ENCODE results near the gene OTOG. TPM values are rescaled to one million over a fixed set of nuclear protein-coding genes. Genes with fewer than 3 reads are reported as not detected.
A peak's percentile ranks its signal among the peaks of the same experiment; 100 is the strongest.

OTOG gene
- total RNA-seq, 1 experiment from 2014 or later: not detected

DNA sequence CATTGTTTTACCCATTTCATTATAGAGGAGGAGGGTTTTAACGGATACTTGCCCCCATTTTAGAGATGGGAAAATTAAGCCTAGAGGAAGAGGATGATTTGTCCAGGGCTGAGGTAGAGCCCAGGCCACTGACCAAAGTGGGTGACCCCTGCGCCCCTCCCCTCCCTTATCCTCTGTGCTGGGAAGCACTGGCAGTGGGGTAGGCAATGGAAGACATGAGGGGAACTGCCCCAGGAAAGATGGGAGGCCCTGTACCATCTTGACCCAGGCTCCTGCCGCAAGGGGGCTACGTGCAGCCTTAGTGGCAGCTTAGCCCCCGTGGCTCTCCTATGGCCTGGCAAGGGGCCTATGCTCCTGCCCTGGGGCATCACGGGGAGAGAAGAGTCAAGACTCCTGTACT lies 95.9 kb downstream of the OTOG start:
- no peak for DNase-seq (ENCODE audit: low read depth, low spot score)
- in situ Hi-C loops (cut with HindIII; ENCODE audit: low pct_unique_long_range_greater_than_20kb, low sequenced_read_pairs): no loop called here

DNA sequence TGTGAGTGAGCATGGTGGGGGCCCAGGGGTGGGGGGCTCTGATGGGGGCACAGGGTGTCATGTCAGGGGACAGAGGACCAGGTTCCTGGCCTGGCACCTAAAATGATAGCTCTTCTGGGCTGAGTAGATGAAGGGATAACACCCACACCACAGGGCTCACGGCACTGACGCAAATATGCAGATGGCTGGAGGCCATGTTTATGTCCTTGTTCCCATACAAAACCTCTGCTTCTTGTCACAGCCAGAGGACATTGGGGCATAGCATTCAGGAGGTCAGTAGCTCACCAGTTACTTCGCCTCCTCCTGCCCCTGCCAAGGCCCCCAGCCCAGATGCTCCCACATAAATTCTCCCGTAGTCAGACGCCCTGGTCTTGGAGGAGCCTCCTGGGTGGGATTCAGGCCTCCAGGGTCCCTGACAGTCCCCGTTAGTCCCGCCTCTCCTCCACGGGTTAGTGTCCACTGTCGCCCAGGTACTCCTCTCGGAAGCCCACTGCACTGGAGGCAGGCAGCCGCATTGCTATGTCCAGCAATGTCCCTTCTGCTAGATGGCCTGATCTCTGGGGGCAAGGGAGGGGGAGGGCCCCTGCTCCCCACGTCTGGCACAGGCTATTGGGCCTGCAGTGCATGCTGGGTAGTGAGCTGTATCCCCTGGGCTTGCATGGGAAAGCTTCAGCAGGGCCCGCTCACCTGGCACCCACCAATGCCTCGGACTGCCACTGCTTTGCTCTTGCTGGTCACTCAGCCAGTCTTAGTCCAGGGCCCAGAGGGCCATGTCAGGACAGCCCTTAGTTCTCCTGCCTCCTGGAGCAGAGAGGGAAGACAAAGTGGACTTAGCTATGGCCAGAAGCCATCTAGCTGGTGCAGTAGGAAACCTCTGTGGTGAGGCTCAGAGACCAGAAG lies 96.7 kb downstream of the OTOG start:
- in situ Hi-C loops (cut with HindIII; ENCODE audit: low pct_unique_long_range_greater_than_20kb, low sequenced_read_pairs): no loop called here
- no peak for DNase-seq (ENCODE audit: low read depth, low spot score)

DNA sequence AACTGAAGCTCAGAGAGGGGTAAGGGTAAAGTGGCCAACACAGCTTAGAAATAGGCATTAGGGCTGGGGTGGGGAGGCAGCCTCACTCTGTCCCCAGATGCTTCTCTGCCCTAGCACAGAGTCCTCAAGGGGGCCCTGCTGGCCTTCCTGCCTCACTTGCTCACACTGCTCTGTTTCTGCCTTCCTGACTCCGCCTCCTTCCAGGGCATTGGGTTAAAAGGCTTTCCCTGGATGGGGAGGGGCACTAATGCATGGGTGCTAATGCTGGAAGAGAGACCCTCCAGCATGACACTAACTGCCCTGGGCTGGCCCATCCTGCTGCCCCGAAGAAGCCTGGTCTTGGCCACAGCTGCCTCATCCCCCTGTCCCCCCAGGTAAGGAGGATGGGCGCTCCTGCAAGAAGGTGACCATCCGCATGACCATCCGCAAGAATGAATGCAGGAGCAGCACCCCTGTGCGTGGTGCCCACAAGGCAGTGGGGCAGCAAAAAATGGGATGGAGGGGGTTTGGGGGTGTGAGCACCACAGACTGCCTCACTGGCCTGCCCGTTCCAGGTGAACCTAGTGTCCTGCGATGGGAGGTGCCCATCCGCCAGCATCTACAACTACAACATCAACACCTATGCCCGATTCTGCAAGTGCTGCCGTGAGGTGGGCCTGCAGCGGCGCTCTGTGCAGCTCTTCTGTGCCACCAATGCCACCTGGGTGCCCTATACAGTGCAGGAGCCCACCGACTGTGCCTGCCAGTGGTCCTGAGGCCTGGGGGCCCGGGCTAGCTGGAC lies 98.3 kb downstream of the OTOG start:
- in situ Hi-C loops (cut with HindIII; ENCODE audit: low pct_unique_long_range_greater_than_20kb, low sequenced_read_pairs): no loop called here
- DNase-seq (ENCODE audit: low read depth, low spot score): no peak

DNA sequence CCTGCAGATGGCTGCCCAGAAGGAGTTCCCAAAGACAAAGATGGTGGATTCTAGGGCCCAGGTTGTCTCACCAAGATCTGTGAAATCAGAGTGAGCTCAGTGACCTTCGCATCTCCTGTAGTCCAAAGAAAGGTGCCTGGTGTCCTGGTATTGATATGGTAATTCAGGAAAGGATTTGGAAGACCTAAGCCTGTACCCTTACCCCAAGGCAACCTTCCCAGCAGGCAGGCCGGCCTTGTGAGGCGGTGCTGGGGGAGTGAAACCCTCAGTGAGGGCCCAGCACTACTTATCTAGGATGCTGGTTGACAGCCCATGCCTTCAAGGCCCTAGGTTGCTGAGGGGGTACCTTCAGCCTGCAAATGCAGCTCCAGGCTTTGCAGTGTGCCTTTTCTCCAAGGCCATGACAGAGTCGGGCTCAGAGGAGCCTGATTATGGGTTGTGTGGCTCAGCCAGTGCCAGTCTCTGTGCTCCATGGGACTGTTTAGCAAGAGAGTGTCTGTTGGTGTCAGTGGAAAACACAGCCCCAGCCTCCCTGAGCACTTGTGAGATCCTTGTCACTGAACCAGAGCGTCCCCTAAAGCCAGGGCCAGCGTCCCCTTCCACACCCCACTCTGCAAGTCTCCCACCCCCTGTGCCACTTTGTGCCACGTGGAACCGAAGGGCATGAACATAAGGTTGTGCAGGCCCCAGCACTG lies 99.5 kb downstream of the OTOG start:
- no peak for DNase-seq (ENCODE audit: low read depth, low spot score)
- in situ Hi-C loops (cut with HindIII; ENCODE audit: low pct_unique_long_range_greater_than_20kb, low sequenced_read_pairs): no loop called here

DNA sequence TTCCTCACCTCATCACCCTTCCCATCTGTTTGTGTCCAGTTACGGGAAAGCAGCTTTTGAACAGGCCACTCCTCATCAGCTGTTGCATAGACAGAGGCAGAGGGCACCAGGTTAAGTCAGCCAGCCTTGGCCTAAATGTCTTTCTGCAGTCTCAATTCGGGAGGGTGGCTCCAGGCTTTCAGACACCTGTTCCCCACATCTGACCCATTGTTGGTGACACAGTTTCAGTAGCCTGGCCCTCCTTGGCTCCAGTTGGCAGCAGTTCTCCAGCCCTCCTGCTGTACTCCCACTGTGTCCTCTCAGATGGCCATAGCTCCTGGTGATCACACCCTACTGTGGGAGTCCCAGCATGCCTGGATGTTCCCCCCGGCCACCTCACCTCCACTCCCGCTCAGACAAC lies 101.5 kb downstream of the OTOG start:
- in situ Hi-C loops (cut with HindIII; ENCODE audit: low pct_unique_long_range_greater_than_20kb, low sequenced_read_pairs): no loop called here
- DNase-seq (ENCODE audit: low read depth, low spot score): no peak

DNA sequence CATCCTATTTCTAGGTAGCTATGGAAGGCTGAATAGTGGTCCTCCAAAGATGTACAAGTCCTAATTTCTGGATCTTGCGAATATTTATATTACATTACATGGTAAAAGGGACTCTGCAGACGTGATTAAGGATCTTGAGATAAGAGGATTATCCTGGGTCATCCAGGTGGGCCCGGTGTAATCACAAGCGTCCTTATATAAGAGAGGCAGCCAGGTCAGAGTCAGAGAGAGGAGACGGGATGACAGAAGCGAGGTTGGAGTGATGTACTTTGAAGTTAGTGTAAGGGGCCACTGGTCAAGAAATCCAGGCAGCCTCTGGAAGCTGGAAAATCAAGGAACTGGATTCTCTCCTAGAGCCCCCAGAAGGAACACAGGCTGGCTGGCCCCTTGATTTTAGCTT lies 102.2 kb downstream of the OTOG start:
- DNase-seq (ENCODE audit: low read depth, low spot score): no peak
- in situ Hi-C loops (cut with HindIII; ENCODE audit: low pct_unique_long_range_greater_than_20kb, low sequenced_read_pairs): no loop called here

DNA sequence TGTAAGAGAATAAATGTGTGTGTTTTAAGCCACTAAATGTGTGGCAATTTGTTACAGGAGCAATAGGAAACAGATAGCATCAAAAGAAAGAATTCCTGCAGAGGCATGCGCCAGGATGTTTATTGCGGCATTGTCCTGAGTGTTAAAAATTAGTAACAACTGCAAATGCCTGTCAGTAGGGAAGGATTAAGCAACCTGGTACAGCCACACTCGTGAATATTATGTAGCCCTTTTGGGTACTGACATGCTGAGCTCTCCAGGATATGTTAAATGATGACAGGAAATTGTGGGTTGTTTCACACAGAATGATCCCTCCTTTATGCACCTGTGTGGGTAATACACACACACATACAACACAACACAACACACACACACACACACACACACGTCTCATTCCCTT lies 102.6 kb downstream of the OTOG start:
- no peak for DNase-seq (ENCODE audit: low read depth, low spot score)
- in situ Hi-C loops (cut with HindIII; ENCODE audit: low pct_unique_long_range_greater_than_20kb, low sequenced_read_pairs): no loop called here

DNA sequence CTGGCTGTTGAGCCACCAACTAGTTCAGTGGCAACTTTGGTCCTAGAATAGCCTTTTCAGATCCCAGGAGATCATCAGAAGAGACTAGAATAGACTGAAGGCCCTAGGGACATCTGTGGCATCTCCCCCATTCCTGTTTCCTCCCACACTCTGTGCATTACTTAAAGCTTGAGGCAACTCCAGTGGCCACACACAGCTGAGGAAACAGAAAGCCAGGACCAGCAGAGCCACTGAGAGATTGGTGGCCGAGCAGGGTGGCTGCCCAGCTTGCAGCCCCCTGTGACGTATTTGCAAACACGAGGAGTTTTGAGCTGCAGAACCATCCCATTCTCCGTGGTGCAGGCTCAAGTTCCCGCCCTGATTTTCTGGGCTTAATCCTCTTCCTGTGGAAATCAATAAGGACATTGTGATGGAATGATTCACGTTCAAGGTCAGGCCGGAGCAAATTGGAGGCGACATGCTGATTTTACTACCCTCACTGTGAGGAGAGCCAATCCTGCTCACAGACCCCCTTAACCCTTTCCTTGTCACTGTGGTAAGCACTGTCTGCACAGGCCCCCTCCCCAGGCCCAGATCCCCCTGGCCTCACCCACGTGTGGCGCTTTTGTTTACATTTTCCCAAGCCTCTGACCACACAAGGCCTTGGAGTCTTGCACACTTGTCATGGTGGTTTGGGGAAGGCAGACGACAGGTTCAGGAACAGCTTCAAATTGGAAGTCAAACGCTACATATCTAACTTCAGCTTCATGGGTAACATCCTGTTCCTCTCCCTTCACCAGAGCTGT lies 103.3 kb downstream of the OTOG start:
- DNase-seq (ENCODE audit: low read depth, low spot score): peak; percentile 66
- in situ Hi-C loops (cut with HindIII; ENCODE audit: low pct_unique_long_range_greater_than_20kb, low sequenced_read_pairs): no loop called here

DNA sequence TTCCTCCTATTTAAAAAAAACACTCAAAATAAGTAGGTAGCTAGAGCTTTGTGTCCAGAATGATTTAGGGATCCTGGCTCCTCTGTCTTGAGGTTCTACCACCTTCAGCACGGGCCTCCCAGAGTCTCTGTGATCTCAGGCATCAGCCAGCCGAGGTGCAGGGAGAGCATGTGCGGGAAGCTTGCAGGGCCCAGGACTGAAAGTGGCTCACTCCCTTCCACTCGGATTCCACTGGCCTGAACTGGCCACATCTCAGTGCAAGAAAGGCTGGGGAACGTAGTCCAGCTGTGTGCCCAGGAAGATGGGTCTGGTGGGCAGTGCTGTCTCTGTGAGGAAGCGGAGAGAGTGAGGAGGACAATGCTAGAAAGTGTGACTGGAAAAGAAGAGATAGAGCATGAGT lies 104.0 kb downstream of the OTOG start:
- in situ Hi-C loops (cut with HindIII; ENCODE audit: low pct_unique_long_range_greater_than_20kb, low sequenced_read_pairs): no loop called here
- no peak for DNase-seq (ENCODE audit: low read depth, low spot score)

DNA sequence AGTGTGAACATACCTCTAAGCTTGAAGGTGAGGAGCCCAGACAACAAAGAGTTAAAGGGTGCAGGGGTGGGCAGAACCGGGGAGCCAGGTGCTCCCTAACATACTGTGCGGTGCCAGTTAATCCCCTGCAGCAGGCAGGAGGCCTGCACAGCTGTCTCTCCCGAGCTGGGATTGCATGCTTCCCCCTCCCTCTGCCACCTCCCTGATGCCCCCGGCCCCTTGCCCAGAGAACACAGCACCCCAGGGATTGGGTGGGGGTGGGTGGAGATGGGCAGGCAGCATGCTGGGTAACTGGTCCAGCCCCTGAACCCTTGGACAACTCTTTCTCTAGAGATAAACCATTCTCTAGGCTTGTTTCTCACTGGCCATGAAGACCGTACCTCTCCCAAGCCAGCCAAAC lies 104.6 kb downstream of the OTOG start:
- no peak for DNase-seq (ENCODE audit: low read depth, low spot score)
- in situ Hi-C loops (cut with HindIII; ENCODE audit: low pct_unique_long_range_greater_than_20kb, low sequenced_read_pairs): no loop called here

DNA sequence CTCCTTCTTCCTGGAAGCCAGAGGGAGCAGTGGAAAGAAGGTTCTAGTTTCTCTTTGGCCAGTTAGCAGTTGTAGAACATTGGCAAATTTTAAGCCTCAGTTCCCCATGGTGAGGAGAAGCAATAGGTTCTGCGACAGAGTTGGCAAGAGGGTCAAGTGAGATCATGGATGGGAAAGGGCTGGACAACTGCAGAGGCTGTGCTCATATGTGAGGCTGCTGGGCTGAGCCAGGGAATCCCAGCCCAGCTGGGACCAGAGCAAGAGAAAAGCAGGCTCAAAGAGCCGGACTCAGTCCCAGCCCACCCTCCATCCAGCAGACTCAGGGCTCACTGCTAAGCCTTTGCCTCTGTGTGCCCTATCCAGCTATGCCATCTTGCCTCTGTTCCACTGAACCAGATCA lies 105.5 kb downstream of the OTOG start:
- in situ Hi-C loops (cut with HindIII; ENCODE audit: low pct_unique_long_range_greater_than_20kb, low sequenced_read_pairs): no loop called here
- no peak for DNase-seq (ENCODE audit: low read depth, low spot score)

DNA sequence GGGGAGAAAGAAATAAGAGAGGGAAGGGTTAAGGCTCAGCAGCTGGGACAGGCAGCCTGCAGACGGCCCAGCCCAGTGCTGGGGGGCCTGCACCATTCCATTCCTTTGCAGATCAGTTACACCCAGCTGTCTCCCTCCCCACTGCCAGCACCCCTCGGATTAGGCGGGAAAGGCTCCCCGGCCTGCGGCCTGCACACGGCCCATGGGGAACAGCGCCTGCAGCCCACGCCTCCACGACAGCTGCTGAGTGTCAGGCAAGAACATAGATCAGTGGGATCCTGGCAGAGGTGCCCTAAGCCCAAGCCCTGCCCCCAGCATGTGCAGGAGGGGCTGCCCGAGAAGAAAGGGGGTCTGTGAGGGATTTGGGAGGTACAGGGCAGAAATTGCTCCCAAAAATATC lies 106.6 kb downstream of the OTOG start:
- in situ Hi-C loops (cut with HindIII; ENCODE audit: low pct_unique_long_range_greater_than_20kb, low sequenced_read_pairs): no loop called here
- DNase-seq (ENCODE audit: low read depth, low spot score): no peak

DNA sequence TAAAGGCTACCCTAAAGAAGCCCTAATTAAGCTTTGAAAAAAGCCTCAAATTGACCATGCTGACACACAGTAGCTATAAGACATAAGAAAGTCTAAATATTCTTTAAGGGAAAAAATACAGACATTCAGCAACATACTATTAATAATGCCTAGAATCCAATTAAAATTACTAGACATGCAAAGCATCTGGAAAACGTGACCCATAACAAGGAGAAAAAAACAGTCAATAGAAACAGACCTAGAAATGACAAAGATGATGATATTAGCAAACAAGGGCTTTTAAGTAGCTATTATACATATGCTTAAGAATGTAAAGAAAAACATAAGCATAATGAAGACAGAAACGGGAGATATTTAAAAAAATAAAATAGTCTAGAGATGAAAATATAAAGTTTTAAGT lies 108.6 kb downstream of the OTOG start:
- in situ Hi-C loops (cut with HindIII; ENCODE audit: low pct_unique_long_range_greater_than_20kb, low sequenced_read_pairs): no loop called here
- no peak for DNase-seq (ENCODE audit: low read depth, low spot score)

DNA sequence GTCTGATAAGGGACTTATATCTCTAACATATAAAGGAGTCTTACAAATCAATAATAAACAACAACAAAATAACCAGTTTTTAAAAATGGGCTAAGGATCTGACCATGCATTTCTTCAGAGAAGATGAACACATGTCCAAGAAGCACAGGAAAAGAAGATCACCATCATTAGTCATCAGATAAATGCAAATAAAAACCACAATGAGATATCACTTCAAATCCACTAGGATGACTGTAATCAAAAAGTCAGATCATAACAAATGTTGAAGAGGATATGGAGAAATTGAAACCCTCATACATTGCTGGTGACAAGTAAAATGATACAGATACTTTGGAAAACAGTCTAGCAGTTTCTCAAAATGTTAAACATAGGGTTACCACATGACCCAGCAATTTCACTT lies 111.2 kb downstream of the OTOG start:
- no peak for DNase-seq (ENCODE audit: low read depth, low spot score)
- in situ Hi-C loops (cut with HindIII; ENCODE audit: low pct_unique_long_range_greater_than_20kb, low sequenced_read_pairs): no loop called here

DNA sequence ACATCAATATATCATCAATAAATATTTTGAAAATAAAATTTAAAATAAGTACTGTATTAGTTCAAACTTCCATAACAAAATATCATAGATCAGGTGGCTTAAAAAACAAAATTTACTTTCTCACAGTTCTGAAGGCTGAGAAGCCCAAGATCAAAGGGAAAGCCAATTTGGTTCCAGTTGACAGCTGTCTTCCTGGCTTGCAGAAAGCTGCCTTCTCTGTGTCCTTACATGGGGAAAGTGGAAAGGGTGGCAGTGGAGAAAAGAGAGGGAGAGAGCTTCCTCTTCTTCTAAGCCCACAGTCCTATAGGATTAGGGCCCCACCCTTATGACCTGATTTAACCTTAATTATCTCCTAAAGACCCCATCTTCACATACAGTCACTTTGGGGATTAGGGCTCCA lies 121.1 kb downstream of the OTOG start:
- in situ Hi-C loops (cut with HindIII; ENCODE audit: low pct_unique_long_range_greater_than_20kb, low sequenced_read_pairs): no loop called here

DNA sequence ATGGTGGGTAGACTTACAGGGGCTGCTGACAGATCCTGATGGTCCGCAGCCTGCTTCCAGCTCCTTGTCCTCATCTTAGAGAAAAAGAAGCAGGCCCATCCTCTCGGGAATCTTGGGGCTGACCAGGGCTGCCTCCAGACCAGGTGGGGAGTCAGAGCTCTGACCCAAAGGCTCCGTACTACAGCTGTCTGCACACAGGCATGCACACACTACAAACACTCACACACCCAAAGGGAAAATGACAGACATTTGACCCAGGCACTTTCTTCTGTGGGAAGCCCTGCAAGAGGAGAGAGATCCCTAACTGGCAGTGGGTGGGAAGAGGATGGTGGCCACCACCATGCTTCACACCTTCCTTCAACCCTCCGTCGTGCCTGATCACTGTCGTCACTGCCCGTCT lies 125.4 kb downstream of the OTOG start:
- DNase-seq (ENCODE audit: low read depth, low spot score): no peak
- in situ Hi-C loops (cut with HindIII; ENCODE audit: low pct_unique_long_range_greater_than_20kb, low sequenced_read_pairs): no loop called here

More for the DNA sequence above, 121.1 kb downstream of the OTOG start:
- DNase-seq (ENCODE audit: low read depth, low spot score): no peak

DNA sequence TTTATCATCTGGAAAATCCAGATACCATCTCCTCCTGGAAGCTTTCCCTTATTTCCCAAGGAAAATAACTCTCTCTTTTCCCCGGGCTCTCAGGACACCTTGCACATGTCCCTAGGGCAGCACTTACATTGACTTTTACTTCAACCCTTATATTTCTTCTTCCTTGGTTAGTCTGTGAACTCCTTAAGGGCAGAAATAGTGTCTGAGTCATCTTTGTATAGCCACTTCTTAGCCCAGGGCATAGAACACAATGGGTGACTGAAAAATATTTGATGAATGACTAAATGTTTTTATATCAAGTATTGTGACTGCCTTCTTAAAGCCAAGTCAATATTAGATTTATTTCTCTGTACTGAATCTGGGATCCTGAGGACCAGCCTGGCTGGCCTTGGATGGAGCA lies 126.9 kb downstream of the OTOG start:
- no peak for DNase-seq (ENCODE audit: low read depth, low spot score)
- in situ Hi-C loops (cut with HindIII; ENCODE audit: low pct_unique_long_range_greater_than_20kb, low sequenced_read_pairs): no loop called here

DNA sequence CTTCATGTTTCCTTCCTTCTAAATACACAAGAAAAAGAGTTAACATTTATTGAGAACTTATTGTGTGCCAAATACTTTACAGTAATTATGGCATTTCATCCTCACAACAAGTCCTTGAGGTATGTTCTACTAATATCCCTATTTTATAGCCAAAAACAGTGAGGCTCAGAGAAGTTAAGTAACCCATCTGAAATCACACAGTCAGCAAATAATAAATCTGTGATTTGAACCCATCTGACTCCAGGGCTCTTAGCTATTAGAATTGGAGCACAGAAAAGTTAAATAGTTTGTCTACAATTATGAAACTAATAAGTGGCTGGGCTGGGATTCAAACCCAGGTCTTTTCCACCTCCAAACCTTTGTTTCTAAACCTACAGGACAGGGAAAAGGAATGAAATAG lies 135.8 kb downstream of the OTOG start:
- DNase-seq (ENCODE audit: low read depth, low spot score): no peak
- in situ Hi-C loops (cut with HindIII; ENCODE audit: low pct_unique_long_range_greater_than_20kb, low sequenced_read_pairs): no loop called here
